ENCODE measurements around the gene MS4A18. TPM values are rescaled to one million over a fixed set of nuclear protein-coding genes. Genes with fewer than 3 reads are reported as not detected.

Gene MS4A18
- total and polyA plus RNA-seq, 4 donors, result not detected

DNA sequence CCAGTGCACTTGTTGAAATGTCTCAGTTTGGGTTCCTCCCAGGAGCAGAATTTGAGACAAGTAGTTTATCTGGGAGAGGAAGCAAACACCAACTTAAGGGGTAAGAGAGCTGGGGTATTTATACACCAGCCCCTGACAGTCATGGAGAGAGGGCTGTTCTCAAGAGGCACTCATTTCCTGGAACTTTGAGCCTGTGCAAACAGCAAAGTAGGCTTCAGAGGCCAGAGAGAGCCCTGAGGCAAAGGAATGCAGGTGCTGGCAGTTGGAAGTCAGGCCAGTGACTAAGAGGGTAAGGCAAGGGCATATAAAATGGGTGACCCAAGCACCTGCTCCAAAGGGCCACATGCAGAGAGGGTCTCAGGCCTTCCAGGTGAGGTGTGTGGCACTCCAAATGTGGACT lies 16.1 kb downstream of the MS4A18 start:
- no peak overlapping the region for H3K9ac ChIP-seq (ENCODE audit: low read depth in 1 of 2, low read length in 2 of 2)
- no peak for DNase-seq (ENCODE audit: low spot score)
- H3K9me3 ChIP-seq (ENCODE audit: control insufficient read depth in 4 of 4, low read length in 3 of 4), result peaks cover 0 to 7% (median 0%) of the 10 kb centered on the region in 4 donors
- H3K36me3 ChIP-seq (ENCODE audit: control insufficient read depth in 4 of 4, insufficient read depth in 3 of 4, low read depth in 1 of 4, low read length in 3 of 4), result no peaks in the 10 kb centered on the region
- H3K27me3 ChIP-seq (ENCODE audit: control insufficient read depth in 4 of 4, insufficient read depth in 4 of 4, low read length in 3 of 4), result peaks cover 0 to 9% (median 1%) of the 10 kb centered on the region in 4 donors
- H3K4me3 ChIP-seq (ENCODE audit: low read depth in 1 of 3, low read length in 3 of 3), result no peak overlapping the region
- H3K4me1 ChIP-seq (ENCODE audit: control insufficient read depth in 4 of 4, insufficient read depth in 4 of 4, low read length in 3 of 4), result no peaks in the 10 kb centered on the region
- TF ChIP-seq FOXA2 (IDR thresholded peaks at IDR 0.05) (no peak), GABPA (IDR thresholded peaks at IDR 0.05 in 1 of 2, conservative IDR thresholded peaks at IDR 0.05 in 1 of 2) (no peak), HNF4A (conservative IDR thresholded peaks at IDR 0.05) (no peak), RXRA (IDR thresholded peaks at IDR 0.05) (no peak), HNF4G (IDR thresholded peaks at IDR 0.05) (no peak), RAD21 (IDR thresholded peaks at IDR 0.05) (no peak), TAF1 (conservative IDR thresholded peaks at IDR 0.05) (no peak), EGR1 (IDR thresholded peaks at IDR 0.05; ENCODE audit: low read depth in 2 of 2) (no peak), SP1 (IDR thresholded peaks at IDR 0.05) (no peak)
- TF ChIP-seq, protein P1, sequence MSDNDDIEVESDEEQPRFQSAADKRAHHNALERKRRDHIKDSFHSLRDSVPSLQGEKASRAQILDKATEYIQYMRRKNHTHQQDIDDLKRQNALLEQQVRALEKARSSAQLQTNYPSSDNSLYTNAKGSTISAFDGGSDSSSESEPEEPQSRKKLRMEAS (IDR thresholded peaks at IDR 0.05), result no peak
- TF ChIP-seq, protein P2, sequence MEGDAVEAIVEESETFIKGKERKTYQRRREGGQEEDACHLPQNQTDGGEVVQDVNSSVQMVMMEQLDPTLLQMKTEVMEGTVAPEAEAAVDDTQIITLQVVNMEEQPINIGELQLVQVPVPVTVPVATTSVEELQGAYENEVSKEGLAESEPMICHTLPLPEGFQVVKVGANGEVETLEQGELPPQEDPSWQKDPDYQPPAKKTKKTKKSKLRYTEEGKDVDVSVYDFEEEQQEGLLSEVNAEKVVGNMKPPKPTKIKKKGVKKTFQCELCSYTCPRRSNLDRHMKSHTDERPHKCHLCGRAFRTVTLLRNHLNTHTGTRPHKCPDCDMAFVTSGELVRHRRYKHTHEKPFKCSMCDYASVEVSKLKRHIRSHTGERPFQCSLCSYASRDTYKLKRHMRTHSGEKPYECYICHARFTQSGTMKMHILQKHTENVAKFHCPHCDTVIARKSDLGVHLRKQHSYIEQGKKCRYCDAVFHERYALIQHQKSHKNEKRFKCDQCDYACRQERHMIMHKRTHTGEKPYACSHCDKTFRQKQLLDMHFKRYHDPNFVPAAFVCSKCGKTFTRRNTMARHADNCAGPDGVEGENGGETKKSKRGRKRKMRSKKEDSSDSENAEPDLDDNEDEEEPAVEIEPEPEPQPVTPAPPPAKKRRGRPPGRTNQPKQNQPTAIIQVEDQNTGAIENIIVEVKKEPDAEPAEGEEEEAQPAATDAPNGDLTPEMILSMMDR (IDR thresholded peaks at IDR 0.05; ENCODE audit: low read depth, low read length, missing input control), result no peak
- no peak overlapping the region for H3K27ac ChIP-seq (ENCODE audit: low read depth in 1 of 2, low read length in 2 of 2)

DNA sequence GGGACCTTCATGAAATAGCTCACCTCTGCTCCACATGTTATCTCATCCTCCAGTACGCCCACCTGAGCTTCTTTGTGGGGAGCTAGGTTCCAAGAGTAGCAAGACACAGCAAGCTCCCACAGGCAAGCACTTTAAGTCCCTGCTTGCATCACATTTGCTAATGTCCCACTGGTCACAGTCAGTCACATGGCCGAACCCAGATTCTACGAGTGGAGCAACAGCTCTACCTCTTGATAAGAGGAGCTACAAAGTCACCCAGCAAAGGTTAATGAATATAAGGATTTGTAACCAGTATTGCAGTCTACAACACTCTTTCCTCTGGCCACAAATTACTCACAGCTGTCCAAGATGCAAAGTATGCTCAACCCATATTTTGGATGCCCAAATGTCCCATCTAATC lies 16.9 kb downstream of the MS4A18 start:
- Histone ChIP-seq H3K27ac (ENCODE audit: low read depth in 1 of 2, low read length in 2 of 2) (no peak overlapping the region), H3K36me3 (ENCODE audit: control insufficient read depth in 4 of 4, insufficient read depth in 3 of 4, low read depth in 1 of 4, low read length in 3 of 4) (no peaks in the 10 kb centered on the region), H3K9me3 (ENCODE audit: control insufficient read depth in 4 of 4, low read length in 3 of 4) (peaks cover 0 to 7% (median 0%) of the 10 kb centered on the region in 4 donors), H3K27me3 (ENCODE audit: control insufficient read depth in 4 of 4, insufficient read depth in 4 of 4, low read length in 3 of 4) (peaks cover 0 to 6% (median 1%) of the 10 kb centered on the region in 4 donors), H3K4me3 (ENCODE audit: low read depth in 1 of 3, low read length in 3 of 3) (no peak overlapping the region), H3K4me1 (ENCODE audit: control insufficient read depth in 4 of 4, insufficient read depth in 4 of 4, low read length in 3 of 4) (no peaks in the 10 kb centered on the region), H3K9ac (ENCODE audit: low read depth in 1 of 2, low read length in 2 of 2) (no peak overlapping the region)
- TF ChIP-seq YY1 (IDR thresholded peaks at IDR 0.05) (no peak), FOXA2 (IDR thresholded peaks at IDR 0.05) (no peak), JUND (IDR thresholded peaks at IDR 0.05) (no peak), REST (IDR thresholded peaks at IDR 0.05) (no peak)
- no peak for DNase-seq (ENCODE audit: low spot score)
- 79% methylated on average over 3 of the region's 3 CpGs for WGBS

DNA sequence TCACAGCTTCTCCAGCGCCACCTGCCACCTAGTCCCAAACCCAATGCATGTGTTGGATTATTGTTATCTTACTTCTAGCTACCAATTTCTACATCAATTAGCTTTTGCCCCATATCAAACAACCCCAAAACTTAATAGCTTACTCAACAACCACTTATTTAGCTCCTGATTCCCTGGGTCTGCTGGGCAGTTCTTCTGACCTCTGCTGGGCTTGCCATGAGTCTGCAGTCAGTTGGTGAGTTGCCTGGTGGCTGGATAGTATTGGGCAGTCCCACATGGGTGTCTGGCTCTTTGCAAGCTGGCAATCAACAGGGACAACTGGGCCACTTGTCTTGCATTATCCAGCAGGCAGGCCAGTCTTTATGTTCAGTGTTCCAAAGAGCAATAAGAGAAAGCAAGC lies 18.5 kb downstream of the MS4A18 start:
- H3K36me3 ChIP-seq (ENCODE audit: control insufficient read depth in 4 of 4, insufficient read depth in 3 of 4, low read depth in 1 of 4, low read length in 3 of 4), result no peaks in the 10 kb centered on the region
- H3K9me3 ChIP-seq (ENCODE audit: control insufficient read depth in 4 of 4, low read length in 3 of 4), result peaks cover 0 to 7% (median 0%) of the 10 kb centered on the region in 4 donors
- no peak overlapping the region for H3K4me3 ChIP-seq (ENCODE audit: low read depth in 1 of 3, low read length in 3 of 3)
- H3K27ac ChIP-seq (ENCODE audit: low read depth in 1 of 2, low read length in 2 of 2), result no peak overlapping the region
- no peak overlapping the region for H3K9ac ChIP-seq (ENCODE audit: low read depth in 1 of 2, low read length in 2 of 2)
- H3K4me1 ChIP-seq (ENCODE audit: control insufficient read depth in 4 of 4, insufficient read depth in 4 of 4, low read length in 3 of 4), result no peaks in the 10 kb centered on the region
- 98% methylated on average over 1 of the region's 1 CpG for WGBS
- TF ChIP-seq YY1 (IDR thresholded peaks at IDR 0.05) (no peak), SP1 (IDR thresholded peaks at IDR 0.05) (no peak), NR2F2 (IDR thresholded peaks at IDR 0.05) (no peak), RXRA (IDR thresholded peaks at IDR 0.05) (no peak), HNF4A (conservative IDR thresholded peaks at IDR 0.05) (no peak), HNF4G (IDR thresholded peaks at IDR 0.05) (no peak), REST (IDR thresholded peaks at IDR 0.05) (no peak)
- TF ChIP-seq, protein P2 (IDR thresholded peaks at IDR 0.05; ENCODE audit: low read depth, low read length, missing input control), result no peak
- TF ChIP-seq, protein P1 (IDR thresholded peaks at IDR 0.05), result no peak
- peaks cover 0 to 5% (median 1%) of the 10 kb centered on the region in 4 donors for H3K27me3 ChIP-seq (ENCODE audit: control insufficient read depth in 4 of 4, insufficient read depth in 4 of 4, low read length in 3 of 4)
- DNase-seq (ENCODE audit: low spot score), result no peak
